GM19351 (cell line): ENCODE measurements around the gene NSUN6.

Experiments used
- ATAC-seq: cut with Tn5 transposase; IDR thresholded peaks from one replicate; pipeline ENCODE4 v1.9.1; 2021; ENCODE audit warnings: mild to moderate bottlenecking, moderate library complexity; ENCODE audit not compliant: unreplicated experiment

NSUN6 gene

GRCh38 chr10:18651324-18652007 is at the start of gene NSUN6:
TSS of gene NSUN6 (minus strand) at chr10:18651587. CDS start at chr10:18651203, 384 bp downstream.
- ATAC-seq, result peak; percentile 94

- ATAC-seq, result no peak
Measured at GRCh38 chr10:18699849-18700840, 48.8 kb upstream of the NSUN6 start.

- no peak for ATAC-seq
Measured at GRCh38 chr10:18690541-18690940, 39.2 kb upstream of the NSUN6 start.

- no peak for ATAC-seq
Measured at GRCh38 chr10:18689498-18689897, 38.1 kb upstream of the NSUN6 start.

- ATAC-seq, result no peak
Measured at GRCh38 chr10:18687706-18688105, 36.3 kb upstream of the NSUN6 start.

- no peak for ATAC-seq
Measured at GRCh38 chr10:18687195-18687594, 35.8 kb upstream of the NSUN6 start.

GRCh38 chr10:18685555-18685954 is 34.2 kb upstream of the NSUN6 start:
- no peak for ATAC-seq

GRCh38 chr10:18684953-18685352 is 33.6 kb upstream of the NSUN6 start:
- ATAC-seq, result no peak

GRCh38 chr10:18684416-18684815 is 33.0 kb upstream of the NSUN6 start:
- ATAC-seq, result no peak

- no peak for ATAC-seq
Measured at GRCh38 chr10:18683427-18683826, 32.0 kb upstream of the NSUN6 start.

GRCh38 chr10:18681971-18682411 is 30.6 kb upstream of the NSUN6 start:
- no peak for ATAC-seq

- no peak for ATAC-seq
Measured at GRCh38 chr10:18681366-18681765, 30.0 kb upstream of the NSUN6 start.

- ATAC-seq, result no peak
Measured at GRCh38 chr10:18680754-18681153, 29.4 kb upstream of the NSUN6 start.

GRCh38 chr10:18675086-18675801 is 23.9 kb upstream of the NSUN6 start:
- no peak for ATAC-seq

GRCh38 chr10:18668026-18668425 is 16.6 kb upstream of the NSUN6 start:
- no peak for ATAC-seq

- ATAC-seq, result no peak
Measured at GRCh38 chr10:18666810-18667209, 15.4 kb upstream of the NSUN6 start.

GRCh38 chr10:18665815-18666558 is 14.6 kb upstream of the NSUN6 start:
- ATAC-seq, result no peak

GRCh38 chr10:18664841-18665478 is 13.6 kb upstream of the NSUN6 start:
- no peak for ATAC-seq

- no peak for ATAC-seq
Measured at GRCh38 chr10:18660816-18661431, 9.5 kb upstream of the NSUN6 start.
